ENCODE measurements around the gene HDAC7.
"Not testable (repeated sequence)": the region's sequence is repeated elsewhere in the genome, so short reads cannot be mapped to it uniquely, and the experiment has no call there.

The HDAC7 gene

GRCh38 chr12:47844264-47845019 lies 24.7 kb upstream of the HDAC7 start:
- ATAC-seq = 0 out of 3 replicates have a peak, but pooled peaks have one; percentile 24
- no peak for TF ChIP-seq ZNF70 (CRISPR knock-in tag; IDR thresholded peaks at IDR 0.05)
- no peak for TF ChIP-seq ESRRG (CRISPR knock-in tag; IDR thresholded peaks at IDR 0.05)
- no peak for TF ChIP-seq PPARA (CRISPR knock-in tag; IDR thresholded peaks at IDR 0.05; ENCODE audit: borderline replicate concordance)
- TF ChIP-seq SNAI2 (CRISPR knock-in tag; IDR thresholded peaks at IDR 0.05) = no peak
- TF ChIP-seq RARB (CRISPR knock-in tag; IDR thresholded peaks at IDR 0.05) = no peak
- TF ChIP-seq TOX (CRISPR knock-in tag; IDR thresholded peaks at IDR 0.05; ENCODE audit: borderline replicate concordance) = no peak

- TF ChIP-seq ZNF565 (CRISPR knock-in tag; conservative IDR thresholded peaks at IDR 0.05; ENCODE audit: low read depth) (no peak), CSDC2 (CRISPR knock-in tag; IDR thresholded peaks at IDR 0.05) (no peak)
- ATAC-seq = no peak
Observed at GRCh38 chr12:47843226-47843980, 23.7 kb upstream of the HDAC7 start.

- ATAC-seq = not testable (repeated sequence)
Observed at GRCh38 chr12:47842543-47842942, 22.8 kb upstream of the HDAC7 start.

- no peak for TF ChIP-seq POU6F1 (CRISPR knock-in tag; IDR thresholded peaks at IDR 0.05; ENCODE audit: borderline replicate concordance, low read depth)
- no peak for TF ChIP-seq ZC3H10 (CRISPR knock-in tag; IDR thresholded peaks at IDR 0.05)
- no peak for TF ChIP-seq CSRNP3 (CRISPR knock-in tag; IDR thresholded peaks at IDR 0.05)
- no peak for TF ChIP-seq GLIS3 (CRISPR knock-in tag; IDR thresholded peaks at IDR 0.05)
- no peak for TF ChIP-seq CREB5 (CRISPR knock-in tag; IDR thresholded peaks at IDR 0.05; ENCODE audit: low read depth)
- no peak for TF ChIP-seq SNAI2 (CRISPR knock-in tag; IDR thresholded peaks at IDR 0.05)
- no peak for TF ChIP-seq PPARA (CRISPR knock-in tag; IDR thresholded peaks at IDR 0.05; ENCODE audit: borderline replicate concordance)
- TF ChIP-seq ZNF70 (CRISPR knock-in tag; IDR thresholded peaks at IDR 0.05) = no peak
- no peak for TF ChIP-seq ZFP30 (CRISPR knock-in tag; IDR thresholded peaks at IDR 0.05)
- no peak for TF ChIP-seq ZNF565 (CRISPR knock-in tag; conservative IDR thresholded peaks at IDR 0.05; ENCODE audit: low read depth)
- no peak for TF ChIP-seq ZNF8 (CRISPR knock-in tag; IDR thresholded peaks at IDR 0.05)
- no peak for TF ChIP-seq ESRRG (CRISPR knock-in tag; IDR thresholded peaks at IDR 0.05)
- TF ChIP-seq RARB (CRISPR knock-in tag; IDR thresholded peaks at IDR 0.05) = no peak
- TF ChIP-seq ARNTL (CRISPR knock-in tag; IDR thresholded peaks at IDR 0.05; ENCODE audit: borderline replicate concordance, low read depth) = no peak
- TF ChIP-seq CSDC2 (CRISPR knock-in tag; IDR thresholded peaks at IDR 0.05) = no peak
- TF ChIP-seq PATZ1 (CRISPR knock-in tag; IDR thresholded peaks at IDR 0.05; ENCODE audit: borderline replicate concordance) = no peak
- ATAC-seq = no peak
Observed at GRCh38 chr12:47841910-47842309, 22.2 kb upstream of the HDAC7 start.

- no peak for ATAC-seq
- TF ChIP-seq ZC3H10 (CRISPR knock-in tag; IDR thresholded peaks at IDR 0.05) (no peak), PATZ1 (CRISPR knock-in tag; IDR thresholded peaks at IDR 0.05; ENCODE audit: borderline replicate concordance) (no peak), ZNF565 (CRISPR knock-in tag; conservative IDR thresholded peaks at IDR 0.05; ENCODE audit: low read depth) (no peak), ZFP30 (CRISPR knock-in tag; IDR thresholded peaks at IDR 0.05) (no peak), POU6F1 (CRISPR knock-in tag; IDR thresholded peaks at IDR 0.05; ENCODE audit: borderline replicate concordance, low read depth) (no peak), OSR1 (CRISPR knock-in tag; IDR thresholded peaks at IDR 0.05) (no peak), CREB5 (CRISPR knock-in tag; IDR thresholded peaks at IDR 0.05; ENCODE audit: low read depth) (no peak), ZNF70 (CRISPR knock-in tag; IDR thresholded peaks at IDR 0.05) (no peak), PPARA (CRISPR knock-in tag; IDR thresholded peaks at IDR 0.05; ENCODE audit: borderline replicate concordance) (no peak), TOX (CRISPR knock-in tag; IDR thresholded peaks at IDR 0.05; ENCODE audit: borderline replicate concordance) (no peak)
Observed at GRCh38 chr12:47841501-47841900, 21.8 kb upstream of the HDAC7 start.
